HL-60 (cell line): ENCODE measurements around the gene SSTR5.

Experiments used
- POLR2AphosphoS5 ChIP-seq: IDR thresholded peaks from 2 replicates; pipeline ENCODE4 v1.6.1; 2012; ENCODE audit warnings: low read depth
- TF ChIP-seq, protein P1 (sequence below): IDR thresholded peaks from one replicate; pipeline ENCODE4 v1.5.1; 2011; ENCODE audit warnings: low read length, control low read depth, inconsistent platforms; ENCODE audit not compliant: insufficient read depth

DNA sequence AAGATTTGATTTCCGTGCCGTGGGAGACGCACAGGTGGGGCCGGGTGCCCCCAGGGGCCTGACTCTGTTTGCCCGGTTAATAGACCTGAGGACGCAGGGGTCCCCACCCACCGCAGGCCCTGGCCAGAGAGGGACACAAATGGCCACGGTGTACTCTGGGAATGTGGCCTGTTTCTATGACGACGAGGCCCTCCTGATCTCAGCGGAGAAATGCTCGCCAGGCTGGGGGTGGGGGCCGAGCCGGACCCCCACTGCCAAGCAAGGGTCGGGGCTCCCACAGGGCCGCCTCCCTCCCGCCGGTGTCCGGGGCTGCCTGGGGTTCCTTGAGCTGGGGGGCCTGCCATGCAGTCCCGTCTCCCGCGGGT, 48.0 kb downstream of the SSTR5 start:
- TF ChIP-seq, protein P1, sequence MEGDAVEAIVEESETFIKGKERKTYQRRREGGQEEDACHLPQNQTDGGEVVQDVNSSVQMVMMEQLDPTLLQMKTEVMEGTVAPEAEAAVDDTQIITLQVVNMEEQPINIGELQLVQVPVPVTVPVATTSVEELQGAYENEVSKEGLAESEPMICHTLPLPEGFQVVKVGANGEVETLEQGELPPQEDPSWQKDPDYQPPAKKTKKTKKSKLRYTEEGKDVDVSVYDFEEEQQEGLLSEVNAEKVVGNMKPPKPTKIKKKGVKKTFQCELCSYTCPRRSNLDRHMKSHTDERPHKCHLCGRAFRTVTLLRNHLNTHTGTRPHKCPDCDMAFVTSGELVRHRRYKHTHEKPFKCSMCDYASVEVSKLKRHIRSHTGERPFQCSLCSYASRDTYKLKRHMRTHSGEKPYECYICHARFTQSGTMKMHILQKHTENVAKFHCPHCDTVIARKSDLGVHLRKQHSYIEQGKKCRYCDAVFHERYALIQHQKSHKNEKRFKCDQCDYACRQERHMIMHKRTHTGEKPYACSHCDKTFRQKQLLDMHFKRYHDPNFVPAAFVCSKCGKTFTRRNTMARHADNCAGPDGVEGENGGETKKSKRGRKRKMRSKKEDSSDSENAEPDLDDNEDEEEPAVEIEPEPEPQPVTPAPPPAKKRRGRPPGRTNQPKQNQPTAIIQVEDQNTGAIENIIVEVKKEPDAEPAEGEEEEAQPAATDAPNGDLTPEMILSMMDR = no peak
- no peak for TF ChIP-seq POLR2AphosphoS5
